Measurements from ENCODE around the gene SIGLEC12.

GRCh38 chr19:51524666-51525264, 23.2 kb upstream of the SIGLEC12 start:
- TF ChIP-seq POLR2A (IDR thresholded peaks at IDR 0.05) (no peak), POLR2AphosphoS5 (IDR thresholded peaks at IDR 0.05) (no peak)

All from gastroesophageal sphincter (tissue), 2 donors.